Cerebellar nuclear complex (tissue), 1 donor: ENCODE measurements around the gene KRABD2.
"Not testable (repeated sequence)": the region's sequence is repeated elsewhere in the genome, so short reads cannot be mapped to it uniquely, and the experiment has no call there.

Experiments used
- DNase-seq, 2 experiments: peaks; one replicate each; lab custom pipeline; 2025; lab: John Stamatoyannopoulos, UW

Gene KRABD2

DNA sequence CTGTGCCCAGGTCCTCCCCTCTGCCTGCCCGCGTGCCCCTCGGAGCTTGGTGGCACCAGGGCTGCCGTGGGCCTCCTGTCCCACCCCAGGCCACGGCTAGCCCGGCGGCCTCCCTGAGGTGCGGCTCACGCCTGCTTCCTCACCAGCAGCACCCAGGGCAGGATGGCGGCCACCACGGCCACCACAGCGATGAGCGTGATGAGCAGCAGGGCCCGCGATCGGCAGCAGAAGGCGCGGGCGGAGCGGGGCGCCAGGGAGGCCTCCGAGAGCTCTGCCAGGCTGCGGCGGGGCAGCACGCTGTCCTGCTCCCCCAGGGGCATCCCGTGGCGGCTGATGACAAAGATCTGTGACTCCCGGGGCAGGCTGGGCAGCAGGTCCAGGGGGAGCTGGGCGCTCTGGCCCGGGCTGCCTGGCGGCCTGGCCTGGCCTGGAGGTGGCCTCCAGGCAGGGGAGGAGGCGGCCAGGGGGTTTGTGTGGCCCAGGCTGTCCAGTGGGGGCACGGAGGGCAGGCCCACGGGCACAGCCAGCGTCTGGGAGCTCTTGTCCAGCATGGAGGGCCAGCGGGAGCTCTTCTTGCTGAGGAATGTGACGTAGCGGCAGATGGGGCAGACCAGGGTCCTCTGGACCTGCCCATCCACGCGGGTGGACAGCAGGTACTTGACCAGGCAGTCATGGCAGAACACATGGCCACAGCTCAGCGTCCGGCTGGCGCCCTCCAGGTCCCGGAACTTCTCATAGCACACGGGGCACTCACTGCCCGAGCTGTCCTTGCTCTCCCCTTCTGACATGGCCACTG is 16.4 kb upstream of the KRABD2 start:
- no peak for DNase-seq

DNA sequence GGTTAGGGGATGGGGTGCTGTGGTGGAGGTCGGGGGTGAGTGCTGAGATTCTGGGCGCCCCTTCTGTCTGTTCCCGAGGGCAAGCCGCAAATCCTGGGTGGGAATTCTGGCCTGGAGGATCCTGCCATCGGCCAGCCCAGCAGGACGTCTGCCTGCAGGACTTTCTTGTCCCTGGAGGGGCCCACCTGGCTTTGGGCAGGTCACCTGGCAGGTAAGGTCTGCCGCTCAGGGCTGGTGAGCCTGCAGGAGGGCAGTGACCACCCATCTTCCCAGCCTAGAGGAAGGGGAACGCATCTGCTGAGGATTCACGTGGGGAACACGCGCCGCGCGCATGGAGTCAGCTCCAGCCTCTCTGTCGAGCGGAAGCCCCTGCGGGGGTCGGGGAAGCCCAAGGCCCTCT is 15.8 kb upstream of the KRABD2 start:
- DNase-seq: no peak

DNA sequence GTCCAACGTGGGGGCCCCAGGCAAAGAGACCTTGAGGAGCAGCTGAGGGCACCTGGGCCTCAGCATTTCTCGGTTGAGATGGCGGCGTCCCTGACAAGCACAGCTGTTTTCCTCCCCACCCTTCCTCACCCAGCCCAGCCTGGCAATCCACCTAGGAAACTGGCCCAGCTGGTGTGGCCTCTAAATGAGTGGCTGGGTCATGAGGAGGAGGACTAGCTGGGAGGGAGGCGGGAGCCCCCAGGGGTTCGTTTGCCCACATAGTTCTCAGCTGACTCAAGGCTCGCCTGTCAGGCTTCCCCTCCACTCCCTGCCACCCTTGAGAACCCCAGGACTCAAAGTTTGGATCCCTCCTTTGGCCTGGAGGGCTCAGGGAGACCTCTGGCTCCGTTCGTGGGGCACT is 15.2 kb upstream of the KRABD2 start:
- no peak for DNase-seq

DNA sequence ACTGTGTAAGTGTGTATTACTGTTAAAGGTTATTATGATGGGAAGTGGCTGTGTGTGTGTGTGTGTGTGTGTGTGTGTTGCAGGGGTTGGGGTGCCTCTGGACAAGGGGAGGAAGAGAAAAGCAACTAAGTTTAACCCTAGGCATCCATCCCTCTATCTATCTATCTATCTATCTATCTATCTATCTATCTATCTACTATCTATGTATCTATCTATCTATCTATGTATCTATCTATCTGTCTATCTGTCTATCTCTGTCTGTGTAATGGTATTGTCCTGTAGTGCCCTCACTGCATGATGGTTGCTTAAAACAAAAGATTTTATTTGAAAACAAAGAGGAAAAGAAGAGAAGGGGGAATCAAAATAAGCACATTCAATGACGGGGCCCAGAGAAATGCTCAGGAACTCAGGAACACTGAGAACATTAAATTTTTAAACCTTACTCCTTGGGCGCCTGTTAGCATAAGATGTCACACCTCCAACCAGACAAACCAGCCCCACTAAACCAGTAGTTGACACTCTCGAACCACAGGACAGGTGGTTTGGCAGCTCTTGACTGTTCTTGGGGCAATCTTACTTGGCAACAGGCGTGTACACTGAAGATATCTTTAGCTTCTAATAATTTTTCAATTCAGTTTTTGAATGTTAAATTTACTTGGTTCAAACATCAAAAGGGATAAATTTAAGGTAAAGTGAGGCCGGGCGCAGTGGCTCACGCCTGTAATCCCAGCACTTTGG is 11.6 kb upstream of the KRABD2 start:
- DNase-seq: no peak

DNA sequence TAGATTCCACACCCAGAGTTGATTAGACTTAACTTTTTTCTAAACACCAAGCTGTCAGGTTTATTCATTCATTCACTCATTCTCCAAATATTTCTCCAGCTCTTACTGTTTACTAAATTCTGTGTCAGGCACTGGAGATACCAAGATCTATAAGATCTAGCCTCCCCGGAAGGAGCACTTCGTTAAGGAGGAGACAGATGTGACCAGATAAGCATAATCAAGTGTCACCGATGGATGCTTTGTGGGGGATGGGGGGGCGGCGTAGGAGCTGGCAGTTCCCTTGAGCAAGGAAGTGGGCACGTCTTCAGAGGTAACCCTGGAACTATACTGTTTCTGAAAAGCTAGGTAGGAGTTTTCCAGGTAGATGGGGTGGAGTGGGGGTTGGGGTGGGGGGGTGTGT is 10.3 kb upstream of the KRABD2 start:
- no peak for DNase-seq

DNA sequence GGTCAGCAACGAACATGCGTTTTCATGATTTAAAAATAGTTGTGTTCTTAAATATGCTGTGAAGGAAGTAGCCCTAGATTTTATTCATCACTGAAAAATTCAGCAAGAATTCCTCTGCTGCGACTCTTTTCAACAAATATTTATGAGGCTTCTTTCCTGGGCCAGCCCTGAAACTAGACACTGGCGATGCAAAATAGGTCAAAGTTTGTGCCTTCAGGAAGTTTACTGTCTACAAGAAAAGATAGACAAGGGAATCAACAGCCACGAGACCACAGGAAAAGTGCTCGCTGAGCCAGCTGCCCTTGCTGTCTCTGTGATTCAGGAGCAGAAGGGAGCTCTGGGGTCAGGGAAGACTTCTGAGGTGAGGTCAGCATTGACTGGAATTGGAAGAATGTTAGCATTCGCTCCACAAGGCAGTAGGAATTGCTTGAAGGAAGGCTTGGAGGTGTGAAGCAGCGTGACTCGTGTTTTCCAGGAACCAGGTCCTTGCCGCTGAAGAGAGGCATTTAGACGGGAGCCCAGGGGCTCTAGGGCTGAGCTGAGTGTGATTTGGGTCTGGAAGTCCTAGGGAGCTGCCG is 8.4 kb upstream of the KRABD2 start:
- no peak for DNase-seq

DNA sequence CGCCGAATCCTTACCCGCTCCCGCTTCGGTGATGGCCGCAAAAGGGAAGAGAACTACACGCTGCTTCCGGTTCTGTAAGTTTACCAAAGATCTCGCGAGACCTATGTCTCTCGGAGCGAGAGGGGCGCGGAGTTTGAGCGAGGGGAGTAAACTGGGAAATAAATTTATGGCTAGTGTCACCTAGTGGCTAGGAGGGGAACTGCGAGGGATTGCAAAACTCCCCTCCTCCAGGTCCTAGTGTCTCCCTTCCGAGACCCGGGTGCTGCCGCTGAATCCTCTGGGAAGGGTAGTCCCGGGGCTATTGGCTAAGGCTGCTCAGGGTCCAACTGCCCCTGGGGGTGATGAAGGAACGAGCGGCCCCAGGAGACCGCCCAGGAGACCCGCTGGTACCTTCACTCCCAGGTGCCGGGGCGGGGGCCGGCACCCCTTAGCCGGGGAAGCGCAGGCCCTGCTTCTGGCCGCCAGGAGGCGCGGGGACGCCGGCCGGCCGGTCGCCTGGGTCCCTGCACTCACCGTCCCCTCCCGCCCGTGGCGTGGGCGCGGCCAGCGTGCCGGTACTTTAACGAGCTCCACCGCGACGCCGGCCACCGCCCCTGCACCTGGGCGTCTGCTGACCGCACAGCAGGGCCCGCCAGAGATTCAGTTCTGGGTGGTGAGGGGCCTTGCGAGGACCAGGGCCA is 6.8 kb upstream of the KRABD2 start, which contains the start of gene RPL26:
Gene RPL26 (minus strand): TSS at position 51 of the 680 bp plus-strand sequence. CDS start 883 bp downstream, outside the sequence.
- DNase-seq: peak; percentile 71 to 87

DNA sequence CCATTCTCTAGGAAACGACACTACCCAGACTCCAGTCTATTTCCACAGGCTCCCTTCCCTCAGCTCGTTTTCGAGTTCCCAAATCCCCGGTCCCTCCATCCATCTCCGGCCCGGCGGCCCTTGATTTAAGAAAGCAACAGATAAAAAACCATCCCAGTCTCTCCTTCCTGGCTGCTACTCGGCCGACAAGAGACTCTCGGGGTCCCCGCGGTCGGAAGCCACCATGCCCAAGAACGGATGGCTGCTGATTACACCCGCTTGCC is 6.3 kb upstream of the KRABD2 start:
- DNase-seq: no peak

DNA sequence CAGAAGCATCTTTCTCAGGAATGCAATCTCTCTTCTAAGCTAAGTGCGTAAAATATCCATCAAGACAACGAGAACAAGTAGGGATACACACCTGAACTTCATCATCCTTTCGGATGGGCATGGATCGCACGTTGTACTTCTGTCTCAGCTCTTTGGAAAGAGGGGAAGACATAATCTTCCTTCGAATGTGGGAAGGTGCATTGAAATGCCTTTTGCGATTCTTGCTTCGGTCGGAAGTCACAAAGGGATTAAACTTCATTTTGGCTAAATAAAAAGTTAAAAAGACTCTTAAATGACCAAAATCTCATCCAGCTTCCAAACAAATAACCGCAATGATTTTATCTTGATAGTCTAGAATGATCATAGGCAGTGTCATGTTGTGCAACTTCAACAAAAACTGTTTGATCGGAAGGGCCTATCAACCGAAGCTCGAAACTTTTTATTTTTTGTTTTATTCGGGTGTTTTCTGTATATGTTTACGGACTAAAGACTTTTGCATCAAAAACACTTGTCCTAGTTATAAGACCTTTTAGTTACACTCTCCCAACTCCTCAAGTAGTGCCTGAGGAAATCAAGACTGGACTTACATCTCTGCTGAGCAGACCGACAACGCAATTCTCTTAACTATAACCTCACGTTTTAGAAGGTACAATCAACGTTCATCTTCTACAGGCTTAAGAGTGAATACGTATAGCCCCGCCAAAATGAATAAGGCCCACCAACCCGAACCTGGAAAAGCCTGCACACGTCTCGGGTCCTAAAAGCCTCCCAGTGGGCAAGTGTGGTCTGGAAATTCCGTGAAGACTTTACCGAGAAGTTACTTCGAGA is 5.8 kb upstream of the KRABD2 start:
- no peak for DNase-seq

DNA sequence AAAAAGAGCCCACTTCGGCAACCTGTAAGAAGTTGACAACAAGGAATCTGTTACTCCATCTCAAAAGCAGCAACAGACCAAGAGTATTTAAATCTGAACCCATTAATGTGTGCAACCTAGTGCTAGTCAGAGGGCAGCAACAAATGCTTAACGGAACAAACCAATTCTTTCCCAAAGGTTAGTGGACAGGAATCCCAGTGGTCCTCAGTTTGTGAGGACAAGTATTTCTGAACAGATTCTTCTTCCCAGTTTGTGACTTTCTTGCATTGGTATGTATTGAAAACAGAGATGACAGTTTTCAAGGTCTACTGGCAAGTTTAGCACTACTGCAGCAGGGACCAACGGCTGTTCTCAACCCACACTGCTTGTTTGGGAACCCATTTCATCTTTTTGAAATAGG is 3.5 kb upstream of the KRABD2 start:
- DNase-seq: no peak

DNA sequence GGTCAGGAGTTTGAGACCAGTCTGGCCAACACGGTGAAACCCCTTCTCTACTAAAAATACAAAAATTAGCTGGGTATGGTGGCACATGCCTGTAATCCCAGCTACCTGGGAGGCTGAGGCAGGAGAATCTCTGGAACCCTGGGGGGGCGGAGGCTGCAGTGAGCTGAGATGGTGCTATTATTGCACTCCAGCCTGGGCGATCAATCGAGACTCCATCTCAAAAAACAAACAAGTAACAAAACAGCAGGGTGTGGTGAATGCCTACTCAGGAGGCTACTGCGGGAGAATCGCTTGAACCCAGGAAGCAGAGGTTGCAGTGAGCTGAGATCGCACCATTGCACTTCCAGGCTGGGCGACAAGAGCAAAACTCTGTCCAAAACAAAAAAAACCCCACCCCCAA is 1.6 kb upstream of the KRABD2 start:
- not testable (repeated sequence) for DNase-seq

DNA sequence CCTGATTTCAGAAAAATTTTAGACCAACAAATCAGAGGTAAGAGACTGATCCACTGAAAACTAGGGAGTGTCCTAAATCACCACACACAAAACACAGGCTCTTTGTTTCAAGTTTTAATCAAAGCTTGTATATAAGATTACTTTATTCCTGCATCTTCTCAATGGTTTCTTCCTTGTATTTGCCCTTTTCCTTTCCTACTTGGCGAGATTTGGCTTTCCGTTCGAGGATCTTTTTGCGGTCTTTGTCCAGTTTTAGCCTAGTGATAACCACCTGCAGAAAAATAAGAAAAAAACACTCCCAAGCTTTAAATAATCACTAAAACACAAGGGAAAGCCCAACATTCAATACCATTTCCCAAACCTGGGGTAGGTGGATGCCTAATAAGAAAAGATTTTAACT is 918 bp upstream of the KRABD2 start:
- DNase-seq: no peak

DNA sequence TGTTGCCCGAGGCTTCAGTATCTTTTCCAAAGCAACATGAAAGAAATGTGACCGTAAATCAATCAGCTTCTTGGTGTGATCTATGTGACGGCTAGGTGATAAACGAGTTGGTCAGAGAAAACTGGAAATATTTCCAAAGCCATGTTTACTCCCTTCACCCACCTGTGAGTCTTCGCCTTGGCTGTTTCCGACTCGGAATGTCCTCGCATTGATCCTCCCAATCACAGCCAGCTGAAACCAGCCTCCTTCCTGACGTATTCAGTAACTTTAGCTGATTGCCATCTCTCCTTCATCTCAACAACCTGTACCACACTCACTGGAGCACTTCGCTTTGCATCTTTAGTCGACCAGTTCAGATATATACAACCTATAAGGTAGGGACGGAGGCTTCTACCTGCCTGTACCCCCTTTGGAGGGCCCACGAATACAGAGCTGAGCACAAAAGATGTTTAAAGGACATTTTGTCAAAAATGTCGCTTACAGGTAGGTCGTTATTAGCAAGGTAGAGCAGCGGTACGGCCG is 705 bp downstream of the KRABD2 start:
- DNase-seq: peak in 1 of 2 experiments; percentile 13

DNA sequence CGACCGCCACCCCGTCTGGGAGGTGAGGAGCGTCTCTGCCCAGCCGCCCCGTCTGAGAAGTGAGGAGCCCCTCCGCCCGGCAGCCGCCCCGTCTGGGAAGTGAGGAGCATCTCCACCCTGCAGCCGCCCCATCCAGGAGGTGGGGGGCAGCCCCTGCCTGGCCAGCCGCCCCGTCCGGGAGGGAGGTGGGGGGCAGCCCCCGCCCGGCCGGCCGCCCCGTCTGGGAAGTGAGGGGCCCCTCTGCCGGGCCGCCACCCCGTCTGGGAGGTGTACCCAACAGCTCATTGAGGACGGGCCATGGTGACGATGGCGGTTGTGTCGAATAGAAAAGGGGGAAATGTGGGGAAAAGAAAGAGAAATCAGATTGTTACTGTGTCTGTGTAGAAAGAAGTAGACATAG is 2.6 kb downstream of the KRABD2 start:
- not testable (repeated sequence) for DNase-seq

DNA sequence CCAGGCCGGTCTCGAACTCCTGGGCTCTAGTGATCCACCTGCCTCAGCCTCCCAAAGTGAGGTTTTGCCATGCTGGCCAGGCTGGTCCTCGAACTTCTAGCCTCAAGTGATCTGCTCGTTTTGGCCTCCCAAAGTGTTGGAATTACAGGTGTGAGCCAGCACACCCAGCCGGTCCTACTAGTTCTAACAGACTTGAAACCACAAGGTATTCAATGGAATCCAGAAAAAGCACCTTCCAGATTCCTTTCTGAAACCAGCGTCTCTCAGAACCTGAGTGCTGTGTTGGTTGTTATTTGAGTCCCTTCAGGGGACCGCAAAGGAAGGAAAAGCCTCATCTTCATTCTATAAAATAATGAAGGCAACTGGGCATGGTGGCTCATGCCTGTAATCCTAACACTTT is 4.1 kb downstream of the KRABD2 start:
- DNase-seq: no peak

DNA sequence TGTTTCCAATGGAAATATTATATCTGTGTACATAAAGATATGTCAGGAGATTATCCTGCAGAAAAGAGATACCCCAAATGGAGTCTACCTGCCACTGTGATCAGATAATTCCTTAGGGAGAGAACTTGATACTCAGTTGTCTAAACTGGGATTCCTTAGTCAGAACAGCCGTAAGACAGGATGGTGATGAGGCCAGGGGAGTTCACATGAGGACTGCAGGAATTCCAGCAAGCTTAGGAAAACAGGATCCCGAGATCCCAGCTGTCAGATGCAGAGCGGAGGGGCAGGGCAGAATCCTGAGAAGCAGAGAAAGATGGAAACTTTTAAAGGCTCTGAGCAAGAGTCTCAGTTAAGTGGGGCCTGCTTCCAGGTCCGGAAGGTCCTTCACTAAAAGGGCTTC is 4.7 kb downstream of the KRABD2 start:
- no peak for DNase-seq

DNA sequence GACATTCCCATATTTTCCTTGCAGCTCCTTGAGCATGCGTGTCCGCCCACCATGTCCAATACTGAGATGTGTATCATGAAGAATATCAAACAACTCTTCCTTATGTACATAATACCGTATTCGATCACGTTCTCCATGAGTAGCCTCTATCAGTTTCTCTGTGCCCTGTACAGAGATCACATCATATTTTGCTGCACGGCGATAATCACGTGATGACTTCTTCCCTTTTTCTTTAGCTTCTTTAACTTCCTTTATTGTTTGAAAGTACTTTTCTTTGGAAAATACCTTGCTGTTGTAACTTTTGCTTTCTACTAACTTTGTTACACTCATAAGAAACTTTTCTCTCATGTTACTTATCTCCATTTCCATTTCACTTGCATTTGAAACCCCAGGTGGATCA is 6.6 kb downstream of the KRABD2 start:
- DNase-seq: no peak

DNA sequence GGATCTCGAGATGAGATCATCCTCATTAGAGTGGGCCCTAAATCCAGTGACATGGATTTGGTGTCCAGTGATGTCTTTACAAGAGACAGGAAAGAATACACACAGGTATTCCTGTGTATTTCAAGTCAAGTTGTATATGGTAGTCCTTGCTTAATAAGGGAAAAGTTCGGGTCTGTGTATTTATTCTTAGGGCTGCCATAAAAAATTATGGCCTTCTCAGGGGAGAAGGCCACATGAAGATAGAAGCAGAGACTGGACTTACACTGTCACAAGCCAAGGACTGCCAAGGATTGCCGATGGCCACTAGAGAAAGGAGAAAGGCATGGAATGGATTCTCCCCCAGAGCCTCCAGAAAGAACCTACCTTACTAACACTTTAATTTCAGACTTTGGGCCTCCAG is 8.3 kb downstream of the KRABD2 start:
- no peak for DNase-seq

DNA sequence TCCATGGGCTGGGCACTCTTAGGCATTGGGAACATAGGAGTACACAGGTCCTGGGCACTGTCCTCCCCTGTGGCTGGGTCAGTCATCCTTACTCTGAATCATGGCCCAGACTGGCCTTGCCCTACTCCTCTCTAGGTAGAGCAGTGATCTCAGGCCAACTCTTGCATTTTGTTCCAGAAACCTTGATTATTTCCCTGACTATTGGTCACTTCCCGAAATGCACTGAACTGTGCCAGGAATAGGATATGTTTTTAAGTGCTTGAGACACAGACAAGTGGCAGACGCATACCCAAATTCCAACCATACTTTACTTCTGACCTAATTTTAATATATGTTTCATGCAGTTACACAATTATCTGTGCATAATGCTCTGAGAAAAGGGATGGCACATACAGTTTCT is 10.3 kb downstream of the KRABD2 start:
- DNase-seq: no peak

DNA sequence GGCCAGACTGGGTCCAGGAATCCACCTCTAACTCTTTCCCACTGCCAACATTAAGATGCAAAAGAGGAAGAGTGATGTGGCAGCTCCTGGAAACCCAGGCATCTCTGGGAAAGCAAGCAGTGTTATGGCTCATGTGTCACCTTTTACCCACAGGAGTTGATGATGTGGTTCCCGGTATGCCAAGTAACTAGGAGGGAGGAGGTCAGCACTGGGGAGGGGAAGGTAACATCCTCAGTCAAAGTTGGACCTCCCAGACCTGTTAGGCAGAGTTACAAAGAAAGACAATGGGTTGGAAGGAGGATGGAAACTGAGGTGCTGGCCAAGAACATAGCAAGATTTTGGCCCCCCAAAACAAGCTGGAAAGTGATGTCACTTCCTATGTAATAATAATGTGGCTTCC is 11.4 kb downstream of the KRABD2 start:
- no peak for DNase-seq

DNA sequence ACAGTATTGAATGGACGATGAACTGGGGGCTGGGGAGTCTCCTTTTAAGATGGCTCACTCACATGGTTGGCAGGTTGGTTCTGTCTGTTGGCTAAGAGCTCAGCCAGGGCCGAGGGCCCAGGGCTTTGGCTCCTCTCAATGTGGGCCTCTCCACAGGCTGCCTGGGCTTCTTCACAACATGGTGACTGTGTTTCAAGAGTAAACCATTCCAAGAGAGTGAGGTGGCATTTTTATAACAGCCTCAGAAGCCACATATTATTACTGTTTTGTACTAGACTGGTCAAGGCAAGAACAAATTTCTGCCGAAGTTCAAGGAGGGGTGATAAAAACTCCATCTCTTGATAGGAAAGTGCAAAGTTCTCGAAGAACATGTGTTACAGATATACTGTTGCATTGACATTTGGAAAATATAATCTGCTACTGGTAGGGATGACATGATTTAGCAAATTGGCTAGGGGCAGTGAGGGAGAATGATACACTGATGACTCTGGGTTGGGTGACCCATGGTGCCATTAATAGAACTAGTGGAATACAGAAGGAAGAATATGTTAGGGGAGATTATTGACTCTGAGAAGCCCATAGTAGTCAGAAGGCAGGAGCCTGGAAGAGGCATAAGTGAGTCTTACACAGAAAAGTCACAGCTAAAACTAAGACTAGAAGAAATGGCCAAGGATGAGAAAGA is 13.7 kb downstream of the KRABD2 start:
- no peak for DNase-seq
